Aorta (tissue), 4 donors: ENCODE measurements around the gene GFPT1. TPM values are rescaled to one million over a fixed set of nuclear protein-coding genes. Genes with fewer than 3 reads are reported as not detected.

Experiments
- polyA plus RNA-seq, 2 donors: library from polyadenylated mRNA; stranded (reverse); fragments of 200-250 nt; gene quantifications; one replicate each; pipeline ENCODE4 v1.2.3, GENCODE V29; 2013
- total RNA-seq, 2 donors: library from RNA; stranded (reverse); fragmentation: NEBNext Ultra II Directional; extraction: Animal tissue kit (Norgen Biotek cat#: 25700); gene quantifications; one replicate each; pipeline ENCODE4 v1.2.1, GENCODE V29; 2021
- donor health status: healthy with polysubstance abuse.
- donor health status: Bipolar disorder and iron deficiency.
- donor health status: DM: no; HTN: no; CAD: no.
- donor health status: DM: yes; HTN: yes; CAD: no.

GFPT1 gene
- total and polyA plus RNA-seq, 4 donors, result 14.8 to 95.9 (median 41.6) TPM

Other genes starting within 250 kb of the GFPT1 start
- gene NFU1, start 50.2 kb upstream of the GFPT1 start, total RNA-seq, result 10 to 100 TPM; 39.8 to 45.3 TPM
- gene NFU1, start 50.2 kb upstream of the GFPT1 start, polyA plus RNA-seq, result 100 to 1,000 TPM in 1 of 2 donors, 10 to 100 TPM in 1; 56.5 to 101 TPM